Measurements from ENCODE around the gene FAM209B. TPM values are rescaled to one million over a fixed set of nuclear protein-coding genes. Genes with fewer than 3 reads are reported as not detected.
A peak's percentile ranks its signal among the peaks of the same experiment; 100 is the strongest.
"Not testable (repeated sequence)": the region's sequence is repeated elsewhere in the genome, so short reads cannot be mapped to it uniquely, and the experiment has no call there.

The FAM209B gene
- total RNA-seq = 1.9 and 2.2 TPM in 2 replicates
- 1.2 TPM for total RNA-seq (2013)
- polyA plus RNA-seq = 2.0 and 3.0 TPM in 2 replicates
- not detected in 2 replicates for polyA minus RNA-seq

GRCh38 chr20:56532946-56533345, at the start of gene FAM209B:
Gene FAM209B, plus strand, starts transcription at chr20:56533246. Its CDS starts 96 bp downstream, at chr20:56533342.
- H3K9ac ChIP-seq (ENCODE audit: low read length); H3K27me3 ChIP-seq (replicated peaks in 1 of 4; ENCODE audit: control extremely low read depth in 1 of 4, control insufficient read depth in 3 of 4, insufficient read depth in 4 of 4, low read length in 3 of 4); H3K27ac Mint-ChIP-seq; H3K4me3 ChIP-seq (ENCODE audit: control extremely low read depth in 1 of 5, extremely low read depth in 1 of 5, insufficient read depth in 1 of 5, low read depth in 2 of 5, low read length in 4 of 5); ATAC-seq (ENCODE audit: low read depth); CTCF ChIA-PET; DNase-seq; H3K27me3 Mint-ChIP-seq; H3K9me3 Mint-ChIP-seq (ENCODE audit: insufficient read depth); H2AFZ ChIP-seq (ENCODE audit: insufficient read depth, low read depth, low read length, poor library complexity, severe bottlenecking); H3K4me1 Mint-ChIP-seq; H3K4me3 Mint-ChIP-seq; H3K9me3 ChIP-seq (ENCODE audit: control extremely low read depth in 1 of 3, control insufficient read depth in 2 of 3, insufficient read depth in 1 of 3, low read length in 2 of 3); H3K36me3 ChIP-seq (replicated peaks in 1 of 2; ENCODE audit: control extremely low read depth in 1 of 2, control insufficient read depth in 1 of 2, extremely low read depth in 1 of 2, insufficient read depth in 2 of 2, low read length in 1 of 2); H3K4me2 ChIP-seq (replicated peaks; ENCODE audit: low read depth, low read length, poor library complexity, severe bottlenecking); intact Hi-C loops (cut with micrococcal nuclease); H3K79me2 ChIP-seq (ENCODE audit: control insufficient read depth, insufficient read depth, low read length); POLR2A ChIA-PET; H3K4me1 ChIP-seq (ENCODE audit: control insufficient read depth in 2 of 2, insufficient read depth in 2 of 2, low read length in 2 of 2); H4K20me1 ChIP-seq (ENCODE audit: control insufficient read depth, insufficient read depth, low read length, poor library complexity, severe bottlenecking); H3K27ac ChIP-seq (ENCODE audit: low read length in 2 of 2): not testable (repeated sequence)
- WGBS (ENCODE audit: insufficient coverage) = 83% methylated on average over 5 of the region's 9 CpGs

GRCh38 chr20:56483970-56484369, 49.1 kb upstream of the FAM209B start:
- Histone ChIP-seq H3K79me2 (ENCODE audit: control insufficient read depth, insufficient read depth, low read length) (peaks cover 51% of the 10 kb centered on the region), H3K4me1 (ENCODE audit: control insufficient read depth in 2 of 2, insufficient read depth in 2 of 2, low read length in 2 of 2) (peaks cover 11 to 14% of the 10 kb centered on the region in 2 donors), H3K27me3 (replicated peaks in 1 of 4; ENCODE audit: control extremely low read depth in 1 of 4, control insufficient read depth in 3 of 4, insufficient read depth in 4 of 4, low read length in 3 of 4) (no peaks in the 10 kb centered on the region), H3K27ac (ENCODE audit: low read length in 2 of 2) (peak overlapping the region; percentile 45 to 80), H4K20me1 (ENCODE audit: control insufficient read depth, insufficient read depth, low read length, poor library complexity, severe bottlenecking) (peaks cover 21% of the 10 kb centered on the region), H3K9ac (ENCODE audit: low read length) (peak overlapping the region; percentile 46), H2AFZ (ENCODE audit: insufficient read depth, low read depth, low read length, poor library complexity, severe bottlenecking) (no peak overlapping the region), H3K4me2 (replicated peaks; ENCODE audit: low read depth, low read length, poor library complexity, severe bottlenecking) (peak overlapping the region; percentile 61), H3K36me3 (replicated peaks in 1 of 2; ENCODE audit: control extremely low read depth in 1 of 2, control insufficient read depth in 1 of 2, extremely low read depth in 1 of 2, insufficient read depth in 2 of 2, low read length in 1 of 2) (peaks cover 2 to 69% of the 10 kb centered on the region in 2 experiments), H3K9me3 (ENCODE audit: control extremely low read depth in 1 of 3, control insufficient read depth in 2 of 3, insufficient read depth in 1 of 3, low read length in 2 of 3) (no peaks in the 10 kb centered on the region), H3K4me3 (ENCODE audit: control extremely low read depth in 1 of 5, extremely low read depth in 1 of 5, insufficient read depth in 1 of 5, low read depth in 2 of 5, low read length in 4 of 5) (peak overlapping the region in 1 of 5 experiments; percentile 33)
- ATAC-seq (ENCODE audit: low read depth) (peak; percentile 69), DNase-seq (peak; percentile 67)
- peak overlapping the region; percentile 62 for H3K27ac Mint-ChIP-seq
- ChIA-PET POLR2A (interaction anchor here (0.6 kb wide), 1 partner anchor 15 kb away, joined by 4 read pairs; no protein-coding TSS in a partner anchor), CTCF (no interaction called here)
- peak overlapping the region; percentile 44 for H3K4me3 Mint-ChIP-seq
- 0% methylated on average over 5 of the region's 7 CpGs for WGBS (ENCODE audit: insufficient coverage)
- intact Hi-C loops (cut with micrococcal nuclease) = no loop called here
- no peaks in the 10 kb centered on the region for H3K9me3 Mint-ChIP-seq (ENCODE audit: insufficient read depth)
- no peaks in the 10 kb centered on the region for H3K27me3 Mint-ChIP-seq
- peaks cover 21% of the 10 kb centered on the region for H3K4me1 Mint-ChIP-seq
- TF ChIP-seq EZH2 (IDR thresholded peaks at IDR 0.05; ENCODE audit: borderline replicate concordance, insufficient read depth, low read depth, low read length, poor library complexity, severe bottlenecking) (no peak), CTCF (IDR thresholded peaks at IDR 0.05) (no peak)

All from B cell (primary cell).